NCI-H2081 treated with DMSO at 0.1 percent for 48 hours (cell line): ENCODE data around the gene SEC14L5.

Experiments
- DNase-seq: peaks from one replicate; lab custom pipeline; 2025; lab: John Stamatoyannopoulos, UW

The SEC14L5 gene

DNA sequence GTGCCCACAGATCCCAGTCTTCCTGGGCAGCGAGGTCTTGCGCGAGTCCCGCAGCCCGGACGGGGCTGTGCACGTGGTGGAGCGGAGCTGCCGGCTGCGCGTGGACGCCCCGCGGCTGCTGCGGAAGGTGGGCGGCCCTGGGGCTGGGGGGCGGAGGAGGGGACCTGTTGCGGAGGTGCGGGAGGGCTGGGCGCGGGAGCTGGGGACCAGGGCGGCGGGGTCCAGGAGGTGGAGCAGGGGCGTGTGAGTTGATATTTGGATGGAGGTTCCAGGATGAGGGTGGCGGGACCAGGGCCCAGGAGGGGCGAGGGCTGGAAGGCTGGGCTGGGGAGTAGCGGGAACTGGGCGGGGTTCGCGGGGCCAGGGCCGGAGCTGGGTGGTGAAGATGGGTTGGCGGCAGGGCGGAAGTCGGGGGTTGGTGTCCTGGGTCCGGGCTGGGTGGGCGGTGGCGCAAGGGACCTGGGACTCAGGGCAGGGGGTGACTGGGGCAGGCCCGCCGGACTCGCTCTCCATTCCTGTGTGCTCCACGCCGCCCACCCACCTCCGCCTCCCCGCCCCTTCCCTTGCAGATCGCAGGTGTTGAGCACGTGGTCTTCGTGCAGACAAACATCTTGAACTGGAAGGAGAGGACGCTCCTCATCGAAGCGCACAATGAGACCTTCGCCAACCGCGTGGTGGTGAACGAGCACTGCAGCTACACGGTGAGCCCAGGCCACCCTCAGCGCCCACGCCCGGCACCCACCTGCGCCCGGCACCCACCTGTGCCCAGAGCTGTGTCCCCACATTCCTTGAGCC, 29.6 kb downstream of the SEC14L5 start:
- DNase-seq: no peak

GRCh38 chr16:4988647-4989046, 30.5 kb downstream of the SEC14L5 start:
- DNase-seq: no peak

DNA sequence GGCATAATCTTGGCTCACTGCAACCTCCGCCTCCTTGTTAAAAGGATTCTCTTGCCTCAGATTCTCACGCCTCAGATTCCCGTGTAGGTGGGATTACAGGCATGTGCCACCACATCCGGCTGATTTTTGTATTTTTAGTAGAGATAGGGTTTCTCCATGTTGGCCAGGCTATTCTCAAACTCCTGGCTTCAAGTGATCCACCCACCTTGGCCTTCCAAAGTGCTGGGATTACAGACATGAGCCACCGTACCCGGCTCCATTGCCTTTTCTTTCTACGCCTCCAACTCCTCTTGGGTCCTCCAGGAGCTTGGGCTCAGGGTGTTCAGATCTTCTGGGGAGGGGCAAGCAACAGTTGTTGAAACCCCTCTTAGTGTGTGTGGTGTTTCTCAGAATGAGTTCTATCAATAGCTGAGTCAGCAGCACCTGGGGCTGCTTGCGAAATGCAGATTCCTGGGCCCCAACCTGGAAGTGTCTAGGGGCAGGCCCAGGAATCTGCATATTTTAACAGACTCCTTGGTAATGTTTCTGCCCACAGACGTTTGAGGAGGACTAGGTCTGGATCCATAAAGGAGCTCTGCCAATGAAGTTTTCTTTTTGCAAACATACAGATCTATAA, 31.4 kb downstream of the SEC14L5 start:
- no peak for DNase-seq

DNA sequence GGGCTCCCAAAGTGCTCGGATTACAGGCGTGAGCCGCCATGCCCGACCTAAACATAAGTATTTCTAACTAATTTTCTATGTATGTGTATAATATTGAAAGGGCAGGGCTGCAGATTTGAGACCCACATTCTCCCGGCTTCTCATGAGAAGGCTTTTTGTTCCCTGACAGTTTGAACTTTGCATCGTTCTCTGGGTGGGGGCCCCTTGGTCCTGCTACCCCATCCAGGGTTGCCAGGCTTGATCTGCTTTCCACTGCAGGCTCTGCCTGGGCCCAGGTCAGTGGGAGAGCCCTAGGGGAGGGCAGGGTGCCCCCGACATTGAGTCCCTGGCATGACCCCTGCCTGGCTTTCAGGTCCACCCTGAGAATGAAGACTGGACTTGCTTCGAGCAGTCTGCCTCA, 32.3 kb downstream of the SEC14L5 start:
- no peak for DNase-seq

- no peak for DNase-seq
These were observed 33.6 kb downstream of the SEC14L5 start for GRCh38 chr16:4991754-4992153.

GRCh38 chr16:4994719-4995434, 36.7 kb downstream of the SEC14L5 start:
- DNase-seq: no peak

DNA sequence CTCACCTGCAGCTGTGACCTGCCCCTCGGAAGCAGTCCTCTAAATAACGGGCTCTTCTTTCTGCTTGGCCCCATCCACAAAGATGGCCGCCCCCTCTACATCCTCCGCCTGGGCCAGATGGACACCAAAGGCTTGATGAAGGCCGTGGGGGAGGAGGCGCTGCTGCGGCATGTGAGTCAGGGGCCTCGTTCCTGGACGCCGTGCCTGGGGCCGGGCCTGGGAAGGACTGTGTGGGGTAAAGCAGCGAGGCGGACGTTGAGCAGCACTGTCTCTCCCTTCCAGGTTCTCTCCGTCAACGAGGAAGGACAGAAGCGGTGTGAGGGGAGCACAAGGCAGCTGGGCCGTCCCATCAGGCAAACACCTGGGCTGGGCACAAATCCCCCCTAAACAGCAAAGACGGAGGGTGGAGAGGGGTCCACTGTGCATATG, 42.5 kb downstream of the SEC14L5 start:
- DNase-seq: no peak

GRCh38 chr16:5001571-5001970, 43.4 kb downstream of the SEC14L5 start:
- DNase-seq: no peak

- DNase-seq: no peak
These were observed 43.9 kb downstream of the SEC14L5 start for GRCh38 chr16:5001986-5002385.

GRCh38 chr16:5002699-5003143, 44.6 kb downstream of the SEC14L5 start:
- no peak for DNase-seq

GRCh38 chr16:5003211-5003610, 45.1 kb downstream of the SEC14L5 start:
- DNase-seq: no peak

DNA sequence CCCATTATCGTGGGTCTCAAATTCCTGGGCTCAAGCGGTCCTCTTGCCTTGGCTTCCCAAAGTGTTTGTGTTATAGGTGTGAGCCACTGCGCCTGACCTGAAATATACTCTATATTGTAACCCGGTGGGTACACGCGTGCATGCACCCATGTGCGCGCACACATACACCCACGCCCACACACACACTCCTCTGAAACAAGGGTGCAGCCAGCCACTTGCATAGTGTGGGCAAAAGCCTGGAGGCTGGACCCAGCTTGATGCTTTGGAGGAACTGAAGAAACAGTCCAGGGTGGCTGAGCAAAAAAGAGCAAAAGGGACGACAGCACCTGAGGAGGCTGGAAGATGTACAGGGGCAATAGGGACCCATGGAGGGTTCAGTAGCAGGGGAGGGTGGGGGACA, 45.7 kb downstream of the SEC14L5 start:
- DNase-seq: no peak

GRCh38 chr16:5004311-5004710, 46.2 kb downstream of the SEC14L5 start:
- DNase-seq: no peak

DNA sequence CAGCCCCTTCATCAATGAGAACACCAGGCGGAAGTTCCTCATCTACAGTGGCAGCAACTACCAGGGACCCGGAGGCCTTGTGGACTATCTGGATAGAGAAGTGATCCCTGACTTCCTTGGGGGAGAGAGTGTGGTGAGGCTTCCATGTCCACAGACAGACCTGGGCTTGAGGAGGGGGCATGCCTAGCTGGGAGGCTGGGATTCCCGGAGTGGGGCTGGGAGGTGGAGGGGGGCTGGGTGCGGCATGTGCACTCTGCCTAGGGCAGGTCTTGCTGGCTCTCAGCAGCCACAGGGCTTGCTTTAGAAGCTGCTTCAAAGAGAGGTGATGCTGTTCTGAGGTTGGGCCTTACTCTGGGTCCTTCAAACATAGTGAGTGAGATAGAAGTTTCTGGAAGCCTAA, 47.8 kb downstream of the SEC14L5 start:
- DNase-seq: no peak

- no peak for DNase-seq
These were observed 48.4 kb downstream of the SEC14L5 start for GRCh38 chr16:5006348-5007193.

DNA sequence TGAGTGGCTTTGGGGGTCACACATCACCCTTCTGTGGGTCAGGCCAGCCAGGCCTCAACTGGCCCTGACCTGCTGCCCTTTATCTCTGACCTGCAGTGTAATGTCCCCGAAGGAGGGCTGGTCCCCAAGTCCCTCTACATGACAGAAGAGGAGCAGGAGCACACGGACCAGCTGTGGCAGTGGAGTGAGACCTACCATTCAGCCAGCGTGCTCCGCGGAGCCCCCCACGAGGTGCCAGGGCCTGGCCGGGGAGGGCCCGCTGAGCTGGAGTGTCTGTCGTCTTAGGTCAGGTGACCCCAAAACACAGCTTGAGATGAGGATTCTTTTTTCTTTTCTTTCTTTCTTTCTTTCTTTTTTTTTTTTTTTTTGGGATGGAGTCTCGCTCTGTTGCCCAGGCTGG, 49.1 kb downstream of the SEC14L5 start:
- DNase-seq: no peak

DNA sequence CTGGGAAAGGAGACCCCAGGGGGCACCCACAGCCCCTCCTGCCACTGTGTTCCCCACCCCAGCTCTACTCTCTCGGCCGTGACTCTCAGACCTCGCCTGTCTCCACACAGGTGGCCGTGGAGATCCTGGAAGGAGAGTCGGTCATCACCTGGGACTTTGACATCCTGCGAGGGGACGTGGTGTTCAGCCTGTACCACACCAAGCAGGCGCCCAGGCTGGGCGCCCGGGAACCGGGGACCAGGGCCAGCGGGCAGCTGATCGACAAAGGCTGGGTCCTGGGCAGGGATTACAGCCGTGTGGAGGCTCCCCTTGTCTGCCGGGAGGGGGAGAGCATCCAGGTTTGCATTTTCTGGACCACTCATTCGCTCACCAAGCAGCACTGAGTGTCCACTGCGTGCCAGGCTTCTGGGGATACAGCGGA, 50.2 kb downstream of the SEC14L5 start:
- DNase-seq: no peak

DNA sequence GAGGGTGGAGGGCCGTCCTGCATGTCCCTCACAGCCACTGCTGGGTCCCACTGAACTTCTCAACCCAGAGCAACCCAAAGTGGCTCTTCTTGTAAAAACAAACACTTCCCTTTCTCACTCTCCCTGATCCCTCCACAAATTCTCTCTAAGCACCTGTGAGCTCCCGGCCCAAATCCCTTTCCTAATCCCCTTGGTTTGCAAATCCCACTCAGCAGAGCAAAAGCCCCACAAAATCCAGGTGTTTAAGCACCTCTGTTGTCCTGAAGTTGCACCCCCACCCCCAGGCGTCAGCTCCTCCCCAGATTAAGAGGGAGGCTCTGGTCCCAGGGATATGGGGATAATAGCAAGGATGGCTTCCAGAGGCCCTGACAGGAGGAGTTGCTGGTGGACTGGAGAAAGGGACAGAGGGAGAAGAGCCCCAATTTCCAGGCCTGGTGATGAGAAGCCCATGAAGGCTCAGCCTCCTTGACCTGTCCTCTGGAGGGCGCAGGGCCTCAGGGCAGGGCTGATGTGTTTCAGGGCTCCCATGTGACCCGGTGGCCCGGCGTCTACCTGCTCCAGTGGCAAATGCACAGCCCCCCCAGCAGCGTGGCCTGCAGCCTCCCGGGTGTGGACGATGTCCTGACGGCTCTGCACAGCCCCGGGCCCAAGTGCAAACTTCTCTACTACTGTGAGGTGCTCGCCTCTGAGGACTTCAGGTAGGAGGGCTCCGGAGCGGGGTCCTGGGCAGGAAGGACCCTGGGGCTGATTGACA, 52.6 kb downstream of the SEC14L5 start:
- DNase-seq: no peak

DNA sequence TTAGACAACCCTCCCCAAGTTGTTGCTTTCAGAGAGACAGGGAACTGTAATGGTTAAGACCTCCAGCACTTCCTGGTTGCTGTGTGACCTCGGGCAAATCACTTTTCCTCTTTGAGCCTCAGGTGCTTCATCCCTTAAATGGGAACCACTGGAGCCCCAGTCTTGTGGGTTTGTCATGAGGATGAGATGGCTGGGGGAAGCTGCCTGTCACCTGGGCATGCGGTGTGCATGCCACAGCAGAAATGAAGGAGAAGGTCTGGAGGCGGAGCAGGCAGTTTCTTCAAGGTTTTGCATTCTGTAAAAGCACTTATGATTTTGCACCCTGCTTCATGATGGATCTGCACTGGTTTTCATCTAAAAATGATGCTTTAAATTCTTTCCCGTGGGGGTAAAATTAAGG, 53.5 kb downstream of the SEC14L5 start:
- DNase-seq: no peak

DNA sequence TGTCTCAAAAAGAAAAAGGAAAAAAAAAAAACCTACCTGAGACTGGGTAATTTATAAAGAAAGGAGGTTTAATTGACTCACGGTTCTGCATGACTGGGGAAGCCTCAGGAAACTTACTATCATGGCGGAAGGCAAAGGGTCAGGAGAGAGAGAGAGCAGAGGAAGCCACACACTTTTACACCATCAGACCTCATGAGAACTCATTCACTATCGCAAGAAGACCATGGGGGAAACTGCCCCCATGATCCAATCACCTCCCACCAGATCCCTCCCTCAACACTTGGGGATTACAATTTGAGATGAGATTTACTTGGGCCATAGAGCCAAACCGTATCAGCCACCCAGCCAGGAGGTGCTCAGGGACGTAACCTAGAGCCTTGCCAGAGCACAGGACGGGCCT, 54.8 kb downstream of the SEC14L5 start:
- no peak for DNase-seq

DNA sequence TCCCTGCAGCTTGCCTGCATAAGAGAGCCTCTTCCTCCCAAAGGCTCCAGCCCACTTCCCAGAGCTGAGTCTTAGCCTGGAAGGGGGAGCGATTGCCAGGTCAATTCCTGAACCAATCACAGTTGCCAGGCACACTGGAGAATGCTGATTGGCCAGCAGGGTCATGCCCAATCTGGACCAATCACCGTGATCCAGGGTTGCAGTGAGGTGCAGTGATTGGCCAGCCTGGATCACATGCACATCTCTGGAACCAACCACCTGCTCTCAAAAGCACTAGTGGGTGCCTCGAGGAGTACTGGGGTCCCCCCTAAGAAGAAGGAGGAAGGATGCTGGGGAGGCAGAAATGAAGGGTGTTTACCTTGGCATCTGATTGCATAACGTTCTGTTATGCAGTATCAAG, 57.2 kb downstream of the SEC14L5 start:
- no peak for DNase-seq
